ENCODE results near the gene IGFBP7.

- no peak for TF ChIP-seq POLR2A (IDR thresholded peaks at IDR 0.05)
- no peak for TF ChIP-seq CTCF (IDR thresholded peaks at IDR 0.05)
Observed at GRCh38 chr4:57055886-57056285, 54.3 kb downstream of the IGFBP7 start.

Data from adrenal gland (tissue), 5 donors.